ENCODE measurements around the gene MMP25.
A peak's percentile ranks its signal among the peaks of the same experiment; 100 is the strongest.
"Not testable (repeated sequence)": the region's sequence is repeated elsewhere in the genome, so short reads cannot be mapped to it uniquely, and the experiment has no call there.

Gene MMP25

GRCh38 chr16:3056336-3057180, 10.2 kb downstream of the MMP25 start:
- DNase-seq (ENCODE audit: low read depth) = no peak

- DNase-seq (ENCODE audit: low read depth) = no peak
Measured at GRCh38 chr16:3057181-3058138, 11.1 kb downstream of the MMP25 start.

- DNase-seq (ENCODE audit: low read depth) = no peak
Measured at GRCh38 chr16:3058139-3059030, 12.0 kb downstream of the MMP25 start.

- peak; percentile 81 for DNase-seq (ENCODE audit: low read depth)
Measured at GRCh38 chr16:3059041-3059722, 12.8 kb downstream of the MMP25 start.

GRCh38 chr16:3059723-3060242, 13.4 kb downstream of the MMP25 start:
- DNase-seq (ENCODE audit: low read depth) = no peak

GRCh38 chr16:3060339-3061127, 14.2 kb downstream of the MMP25 start:
- no peak for DNase-seq (ENCODE audit: low read depth)

- no peak for DNase-seq (ENCODE audit: low read depth)
Measured at GRCh38 chr16:3062553-3062952, 16.2 kb downstream of the MMP25 start.

- no peak for DNase-seq (ENCODE audit: low read depth)
Measured at GRCh38 chr16:3063625-3064386, 17.4 kb downstream of the MMP25 start.

- no peak for DNase-seq (ENCODE audit: low read depth)
Measured at GRCh38 chr16:3065069-3065741, 18.8 kb downstream of the MMP25 start, which contains the start of gene IL32. TSS of gene IL32 (plus strand) at chr16:3065640. CDS start at chr16:3065812, 172 bp downstream.

GRCh38 chr16:3065742-3066439, 19.5 kb downstream of the MMP25 start:
- no peak for DNase-seq (ENCODE audit: low read depth)

- no peak for DNase-seq (ENCODE audit: low read depth)
Measured at GRCh38 chr16:3066440-3066748, 20.0 kb downstream of the MMP25 start.

- DNase-seq (ENCODE audit: low read depth) = no peak
Measured at GRCh38 chr16:3068487-3068886, 22.1 kb downstream of the MMP25 start.

- not testable (repeated sequence) for DNase-seq (ENCODE audit: low read depth)
Measured at GRCh38 chr16:3069146-3069545, 22.8 kb downstream of the MMP25 start.

GRCh38 chr16:3070608-3071111, 24.3 kb downstream of the MMP25 start:
- no peak for DNase-seq (ENCODE audit: low read depth)

GRCh38 chr16:3071655-3072054, 25.3 kb downstream of the MMP25 start:
- no peak for DNase-seq (ENCODE audit: low read depth)

- DNase-seq (ENCODE audit: low read depth) = not testable (repeated sequence)
Measured at GRCh38 chr16:3072148-3072547, 25.8 kb downstream of the MMP25 start.

- DNase-seq (ENCODE audit: low read depth) = not testable (repeated sequence)
Measured at GRCh38 chr16:3072576-3073263, 26.4 kb downstream of the MMP25 start.
